HG02588 (cell line): ENCODE results near the gene KREMEN2.

ENCODE experiments used
- ATAC-seq: cut with Tn5 transposase; IDR thresholded peaks from one replicate; pipeline ENCODE4 v1.9.1; 2021; ENCODE audit warnings: mild to moderate bottlenecking, moderate library complexity; ENCODE audit not compliant: unreplicated experiment

Gene KREMEN2

DNA sequence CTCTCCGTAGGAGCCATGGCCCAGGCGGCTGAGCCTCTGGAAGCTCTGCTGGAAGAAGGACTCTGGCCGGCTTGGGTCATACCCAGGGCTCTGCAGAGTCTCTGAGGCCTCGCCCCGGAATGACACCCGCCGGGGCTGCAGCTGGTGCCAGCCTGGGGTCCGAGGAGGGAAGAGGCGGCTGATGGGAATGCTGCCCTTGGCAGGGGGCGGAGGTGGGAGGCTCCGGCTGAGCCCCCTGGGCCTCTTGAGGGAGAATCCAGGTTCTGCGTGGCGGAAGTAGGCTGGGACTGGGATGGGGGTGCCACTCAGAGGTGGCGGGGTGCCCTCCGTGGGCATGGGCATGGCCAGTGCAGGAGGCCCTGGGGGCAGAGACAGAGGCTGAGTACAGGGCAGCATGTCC lies 12.6 kb downstream of the KREMEN2 start:
- ATAC-seq, result no peak

DNA sequence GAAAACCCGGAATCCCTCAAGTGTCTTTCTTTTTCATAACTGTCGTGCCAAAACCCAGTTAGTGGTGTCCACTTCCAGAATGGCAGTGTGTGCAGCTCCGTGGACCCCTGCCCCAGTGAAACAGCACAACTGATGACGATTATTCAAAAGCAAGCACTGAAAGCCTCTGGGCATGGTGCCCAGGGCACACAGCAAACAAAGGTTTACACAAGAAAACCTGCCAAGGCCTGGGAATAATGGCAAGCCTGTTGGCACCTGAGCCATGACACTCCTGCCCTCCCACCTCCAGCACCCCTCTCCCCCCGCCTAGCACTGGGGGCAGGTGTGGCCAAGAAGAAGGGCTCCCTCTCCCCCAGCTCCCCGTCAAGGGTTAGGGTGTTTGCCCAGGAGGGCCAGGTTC lies 13.4 kb downstream of the KREMEN2 start:
- ATAC-seq, result no peak

GRCh38 chr16:2979669-2980226 lies 15.7 kb downstream of the KREMEN2 start:
- ATAC-seq, result no peak

- peak; percentile 67 for ATAC-seq
These were observed 16.4 kb downstream of the KREMEN2 start, which contains the start of gene PKMYT1 for GRCh38 chr16:2980227-2981176. Gene PKMYT1 (minus strand): TSS chr16:2980446. CDS start chr16:2979657, 789 bp downstream.

DNA sequence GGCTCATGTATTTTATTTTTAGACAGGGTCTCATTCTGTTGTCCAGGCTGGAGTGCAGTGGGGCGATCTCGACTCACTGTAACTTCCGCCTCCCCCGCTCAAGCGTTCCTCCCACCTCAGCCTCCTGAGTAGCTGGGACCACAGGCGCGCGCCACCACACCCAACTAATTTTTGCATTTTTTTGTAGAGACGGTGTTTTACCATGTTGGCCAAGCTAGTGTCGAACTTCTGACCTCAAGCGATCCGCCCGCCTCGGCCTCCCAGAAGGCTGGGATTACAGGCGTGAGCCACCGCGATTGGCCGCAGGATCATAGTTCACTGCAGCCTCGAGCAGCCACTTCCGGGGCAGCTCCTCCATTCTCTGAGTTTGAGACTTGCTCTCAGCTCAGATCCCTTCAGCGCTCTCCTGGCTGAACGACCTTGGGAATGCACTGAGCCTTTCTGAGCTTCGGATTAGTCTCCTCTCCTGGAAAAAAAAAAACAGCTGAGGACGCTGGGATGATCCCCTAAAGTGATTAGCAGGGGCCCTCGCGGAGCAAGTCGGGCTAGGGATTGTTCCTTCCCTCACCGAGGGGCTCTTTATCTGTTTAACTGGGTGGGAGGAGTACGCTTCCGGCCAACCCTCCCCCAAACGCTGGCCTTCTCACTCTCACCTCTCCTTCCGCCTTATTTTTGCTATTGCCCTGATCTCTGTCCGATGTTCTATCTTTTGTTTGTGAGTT lies 17.3 kb downstream of the KREMEN2 start:
- no peak for ATAC-seq

DNA sequence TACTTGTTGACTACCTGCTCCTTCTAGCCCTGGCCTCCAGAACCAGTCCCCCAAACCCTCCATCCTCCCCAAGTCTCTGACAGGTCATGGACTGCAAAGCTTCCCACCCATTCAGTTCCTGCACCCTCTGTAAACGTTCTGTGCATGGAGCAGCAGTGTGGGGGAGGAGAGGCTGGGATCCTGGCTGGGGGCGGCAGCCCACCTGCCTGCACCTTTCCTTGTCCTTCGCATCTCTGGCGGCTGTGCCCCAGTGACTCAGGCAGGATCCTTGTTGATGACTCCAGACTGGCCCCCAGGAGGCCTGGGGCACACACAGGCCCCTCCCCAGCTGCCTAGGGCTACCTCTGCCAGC lies 17.8 kb downstream of the KREMEN2 start:
- ATAC-seq, result no peak

DNA sequence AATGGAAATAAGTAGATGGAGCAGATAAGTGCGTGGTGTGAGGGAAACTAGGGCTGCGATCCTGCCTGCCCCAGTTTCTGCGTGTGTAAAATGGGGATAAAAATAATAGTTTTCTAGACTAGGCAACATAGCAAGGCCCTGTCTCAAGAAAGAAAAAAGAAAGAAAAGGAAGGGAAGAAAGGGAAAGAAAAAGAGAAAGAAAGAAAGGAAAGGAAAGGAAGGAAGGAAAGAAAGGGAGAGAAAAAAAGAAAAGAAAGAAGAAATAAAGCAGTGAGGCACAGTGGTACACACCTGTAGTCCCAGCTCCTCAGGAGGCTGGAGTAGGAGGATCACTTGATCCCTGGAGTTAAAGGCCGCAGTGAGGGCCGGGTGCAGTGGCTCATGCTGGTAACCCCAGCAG lies 18.3 kb downstream of the KREMEN2 start:
- no peak for ATAC-seq

GRCh38 chr16:2983706-2984136 lies 19.6 kb downstream of the KREMEN2 start:
- ATAC-seq, result no peak

GRCh38 chr16:2985462-2985861 lies 21.4 kb downstream of the KREMEN2 start:
- no peak for ATAC-seq

DNA sequence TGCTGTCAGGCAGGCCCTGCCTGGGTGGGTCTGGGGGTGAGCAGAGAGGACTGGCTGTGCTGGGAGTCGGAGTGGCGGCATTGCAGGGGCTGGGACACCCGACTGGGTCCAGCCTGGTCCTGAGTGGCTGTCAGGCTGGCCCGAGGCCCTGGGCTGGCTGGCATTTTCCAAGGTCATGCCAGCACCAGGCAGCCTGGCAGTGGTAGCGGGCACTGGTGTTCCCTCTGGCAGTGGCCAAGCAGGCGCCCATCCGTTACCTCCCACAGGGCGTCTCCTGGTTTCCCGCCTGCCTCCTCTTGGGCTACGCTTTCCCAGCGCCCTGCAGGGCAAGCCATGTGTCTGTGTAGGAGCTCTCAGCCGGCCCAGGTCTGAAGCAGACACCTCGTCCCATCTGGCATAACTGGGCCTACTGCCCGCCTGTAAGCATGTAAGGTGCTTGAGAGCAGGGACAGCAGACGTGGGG lies 21.8 kb downstream of the KREMEN2 start:
- no peak for ATAC-seq

DNA sequence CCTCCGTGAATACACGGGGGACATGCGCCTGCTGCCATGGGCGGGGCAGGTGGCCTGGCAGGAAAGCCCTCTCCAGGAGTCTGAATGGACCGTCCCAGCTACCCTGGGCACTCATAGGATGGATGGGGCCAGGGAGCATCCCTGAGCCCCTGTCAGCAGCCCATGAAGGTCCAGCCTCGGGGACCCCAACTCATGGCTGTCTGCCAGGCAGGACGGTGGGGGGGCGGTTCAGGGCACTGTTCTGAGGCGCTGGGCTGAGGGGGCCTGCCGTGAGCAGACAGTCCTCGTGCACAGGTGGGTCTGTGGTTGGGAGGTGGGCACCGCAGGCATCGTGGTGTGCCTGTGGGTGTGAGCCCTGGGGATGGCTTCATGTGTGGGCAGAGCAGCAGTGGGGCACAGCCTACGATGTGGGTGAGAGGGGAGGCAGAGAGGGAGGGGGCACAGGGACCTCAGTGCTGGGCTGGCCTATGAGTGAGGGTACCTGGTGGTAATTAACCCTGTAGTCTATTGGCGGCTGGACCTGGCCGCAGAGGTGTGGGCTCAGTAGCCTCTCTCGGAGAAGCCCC lies 22.6 kb downstream of the KREMEN2 start:
- no peak for ATAC-seq

GRCh38 chr16:2987286-2987685 lies 23.2 kb downstream of the KREMEN2 start:
- ATAC-seq, result no peak

DNA sequence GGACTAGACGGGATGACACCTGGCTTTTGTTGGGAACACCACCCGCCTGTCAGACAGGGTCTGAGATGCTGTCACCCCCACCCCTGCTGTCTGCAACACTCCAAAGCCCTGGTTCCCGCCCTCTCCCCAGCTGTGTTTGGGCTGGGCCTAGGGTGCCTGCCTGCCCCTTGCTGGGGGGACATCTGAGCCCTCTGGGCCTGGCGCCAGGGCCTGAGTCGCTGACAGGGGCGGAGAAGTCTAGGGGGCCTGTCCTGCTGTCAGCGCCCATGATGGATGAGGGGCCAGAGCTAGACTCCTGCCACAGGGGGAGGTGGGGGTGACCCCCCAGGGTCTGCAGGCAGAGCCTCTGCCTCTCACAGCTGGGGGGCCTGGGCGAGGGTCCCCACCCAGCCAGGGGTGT lies 23.8 kb downstream of the KREMEN2 start:
- ATAC-seq, result no peak

- ATAC-seq, result no peak
These were observed 24.6 kb downstream of the KREMEN2 start for GRCh38 chr16:2988590-2989099.

DNA sequence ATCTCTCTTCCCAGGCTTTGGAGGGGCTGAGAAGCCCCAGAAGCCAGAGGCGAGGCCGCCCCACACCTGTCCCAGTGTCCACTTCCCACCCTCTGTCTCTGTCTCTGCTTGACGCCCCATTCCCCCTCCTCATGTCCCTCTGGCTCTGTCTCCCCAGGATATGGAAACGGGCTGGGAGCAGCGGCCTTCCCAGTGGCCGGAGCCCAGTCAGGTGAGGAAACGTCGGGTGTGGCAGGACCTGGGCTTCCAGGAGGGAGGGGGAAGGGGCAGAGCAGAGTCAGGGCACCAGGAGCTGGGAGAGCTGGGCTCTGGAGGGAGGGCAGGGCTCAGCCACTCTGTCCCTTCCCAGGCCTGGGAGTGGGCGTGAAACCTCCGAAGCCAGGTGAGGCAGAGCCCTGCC lies 26.8 kb downstream of the KREMEN2 start:
- ATAC-seq, result no peak

- ATAC-seq, result no peak
These were observed 27.6 kb downstream of the KREMEN2 start for GRCh38 chr16:2991566-2992261.

- ATAC-seq, result no peak
These were observed 28.5 kb downstream of the KREMEN2 start for GRCh38 chr16:2992383-2993081.

- ATAC-seq, result no peak
These were observed 32.2 kb downstream of the KREMEN2 start for GRCh38 chr16:2996298-2996697.

GRCh38 chr16:2999929-3000328 lies 35.9 kb downstream of the KREMEN2 start:
- no peak for ATAC-seq

- ATAC-seq, result no peak
These were observed 36.5 kb downstream of the KREMEN2 start for GRCh38 chr16:3000540-3000939.
